ENCODE results near the gene TMEM205. TPM values are rescaled to one million over a fixed set of nuclear protein-coding genes. Genes with fewer than 3 reads are reported as not detected.

TMEM205 gene
- total and polyA plus RNA-seq, 10 of the 15 experiments (the other 5 are each of a cell fraction or from before 2014, with no cell fraction given): 27.8 to 144 (median 88.3) TPM

GRCh38 chr19:11382898-11383705 is 37.0 kb upstream of the TMEM205 start (continued):
- no peak for TF ChIP-seq CUX1 (IDR thresholded peaks at IDR 0.05; ENCODE audit: insufficient replicate concordance, low read depth, low read length)
- TF ChIP-seq SMARCA5 (IDR thresholded peaks at IDR 0.05): peak; percentile 85; the same call in 1 of the 2 replicates
- TF ChIP-seq IRF5 (IDR thresholded peaks at IDR 0.05; ENCODE audit: borderline replicate concordance): no peak
- 0 out of 2 replicates have a peak, but pooled peaks have one; percentile 30 for TF ChIP-seq ZBTB33 (IDR thresholded peaks at IDR 0.05)
- no peak for TF ChIP-seq POLR2AphosphoS5 (IDR thresholded peaks at IDR 0.05; ENCODE audit: low read length)
- no peak for TF ChIP-seq STAT3 (IDR thresholded peaks at IDR 0.05; ENCODE audit: low read depth, low read length)
- no peak for TF ChIP-seq MYB (IDR thresholded peaks at IDR 0.05; ENCODE audit: borderline replicate concordance, low read depth, low read length)
- TF ChIP-seq ZNF24 (IDR thresholded peaks at IDR 0.05): no peak
- TF ChIP-seq IKZF2 (IDR thresholded peaks at IDR 0.05): no peak
- TF ChIP-seq NR2F1 (conservative IDR thresholded peaks at IDR 0.05): 0 out of 2 replicates have a peak, but pooled peaks have one; percentile 10
- TF ChIP-seq ATF2 (IDR thresholded peaks at IDR 0.05; ENCODE audit: low read length): no peak
- no peak for TF ChIP-seq EED (IDR thresholded peaks at IDR 0.05; ENCODE audit: low read depth)
- no peak for TF ChIP-seq ATF7 (IDR thresholded peaks at IDR 0.05; ENCODE audit: low read depth)
- no peak for TF ChIP-seq EZH2 (IDR thresholded peaks at IDR 0.05; ENCODE audit: borderline replicate concordance, control insufficient read depth, low read depth, low read length)
- TF ChIP-seq RELB (IDR thresholded peaks at IDR 0.05; ENCODE audit: low read depth): no peak
- TF ChIP-seq LARP7 (IDR thresholded peaks at IDR 0.05): peak; percentile 60; the same call in 1 of the 2 replicates
- TF ChIP-seq CREM (IDR thresholded peaks at IDR 0.05; ENCODE audit: low read depth): no peak
- no peak for TF ChIP-seq TBL1XR1 (IDR thresholded peaks at IDR 0.05; ENCODE audit: low read depth, low read length)
- no peak for TF ChIP-seq TCF12 (IDR thresholded peaks at IDR 0.05; ENCODE audit: low read depth, low read length)
